Endometrium (tissue), 2 donors: ENCODE data around the gene NSUN4.
"Not testable (repeated sequence)": the region's sequence is repeated elsewhere in the genome, so short reads cannot be mapped to it uniquely, and the experiment has no call there.

Experiments
- FAIRE-seq: peaks from 2 replicates; lab custom pipeline; 2012; peaks lifted over from hg19 to GRCh38; lab: Jason Lieb, UNC
- donor health status: control.
- donor health status: control.

The NSUN4 gene

GRCh38 chr1:46328182-46328581 is 12.4 kb upstream of the NSUN4 start:
- not testable (repeated sequence) for FAIRE-seq

- not testable (repeated sequence) for FAIRE-seq
Measured at GRCh38 chr1:46329807-46330206, 10.8 kb upstream of the NSUN4 start.

- FAIRE-seq, result not testable (repeated sequence)
Measured at GRCh38 chr1:46330381-46330780, 10.2 kb upstream of the NSUN4 start.

GRCh38 chr1:46331786-46332540 is 8.6 kb upstream of the NSUN4 start:
- FAIRE-seq, result not testable (repeated sequence)

- FAIRE-seq, result no peak
Measured at GRCh38 chr1:46333300-46334029, 7.1 kb upstream of the NSUN4 start.

GRCh38 chr1:46334030-46334384 is 6.6 kb upstream of the NSUN4 start:
- FAIRE-seq, result no peak

- FAIRE-seq, result no peak
Measured at GRCh38 chr1:46335081-46335480, 5.5 kb upstream of the NSUN4 start.

- FAIRE-seq, result not testable (repeated sequence)
Measured at GRCh38 chr1:46337409-46337808, 3.2 kb upstream of the NSUN4 start.

GRCh38 chr1:46341222-46342083 is 846 bp downstream of the NSUN4 start:
- FAIRE-seq, result no peak

- FAIRE-seq, result no peak
Measured at GRCh38 chr1:46342084-46342656, 1.6 kb downstream of the NSUN4 start.

- no peak for FAIRE-seq
Measured at GRCh38 chr1:46342677-46343350, 2.2 kb downstream of the NSUN4 start.

GRCh38 chr1:46343351-46343695 is 2.7 kb downstream of the NSUN4 start:
- no peak for FAIRE-seq

GRCh38 chr1:46343705-46344104 is 3.1 kb downstream of the NSUN4 start:
- no peak for FAIRE-seq

GRCh38 chr1:46344481-46344880 is 3.9 kb downstream of the NSUN4 start:
- no peak for FAIRE-seq

GRCh38 chr1:46345281-46345680 is 4.7 kb downstream of the NSUN4 start:
- no peak for FAIRE-seq

- FAIRE-seq, result no peak
Measured at GRCh38 chr1:46352363-46352762, 11.8 kb downstream of the NSUN4 start.

GRCh38 chr1:46355920-46356319 is 15.3 kb downstream of the NSUN4 start:
- not testable (repeated sequence) for FAIRE-seq

- FAIRE-seq, result no peak
Measured at GRCh38 chr1:46362158-46362557, 21.6 kb downstream of the NSUN4 start.

- FAIRE-seq, result no peak
Measured at GRCh38 chr1:46363121-46363520, 22.5 kb downstream of the NSUN4 start.

- FAIRE-seq, result no peak
Measured at GRCh38 chr1:46364612-46365011, 24.0 kb downstream of the NSUN4 start.

GRCh38 chr1:46365796-46366195 is 25.2 kb downstream of the NSUN4 start:
- FAIRE-seq, result not testable (repeated sequence)

GRCh38 chr1:46367072-46367471 is 26.5 kb downstream of the NSUN4 start:
- FAIRE-seq, result no peak
